OCI-M1 (cell line): ENCODE measurements around the gene CFAP73.
A peak's percentile ranks its signal among the peaks of the same experiment; 100 is the strongest.
"Not testable (repeated sequence)": the region's sequence is repeated elsewhere in the genome, so short reads cannot be mapped to it uniquely, and the experiment has no call there.

Experiments used
- DNase-seq: peaks from one replicate; lab custom pipeline; 2025; lab: John Stamatoyannopoulos, UW

CFAP73 gene

DNA sequence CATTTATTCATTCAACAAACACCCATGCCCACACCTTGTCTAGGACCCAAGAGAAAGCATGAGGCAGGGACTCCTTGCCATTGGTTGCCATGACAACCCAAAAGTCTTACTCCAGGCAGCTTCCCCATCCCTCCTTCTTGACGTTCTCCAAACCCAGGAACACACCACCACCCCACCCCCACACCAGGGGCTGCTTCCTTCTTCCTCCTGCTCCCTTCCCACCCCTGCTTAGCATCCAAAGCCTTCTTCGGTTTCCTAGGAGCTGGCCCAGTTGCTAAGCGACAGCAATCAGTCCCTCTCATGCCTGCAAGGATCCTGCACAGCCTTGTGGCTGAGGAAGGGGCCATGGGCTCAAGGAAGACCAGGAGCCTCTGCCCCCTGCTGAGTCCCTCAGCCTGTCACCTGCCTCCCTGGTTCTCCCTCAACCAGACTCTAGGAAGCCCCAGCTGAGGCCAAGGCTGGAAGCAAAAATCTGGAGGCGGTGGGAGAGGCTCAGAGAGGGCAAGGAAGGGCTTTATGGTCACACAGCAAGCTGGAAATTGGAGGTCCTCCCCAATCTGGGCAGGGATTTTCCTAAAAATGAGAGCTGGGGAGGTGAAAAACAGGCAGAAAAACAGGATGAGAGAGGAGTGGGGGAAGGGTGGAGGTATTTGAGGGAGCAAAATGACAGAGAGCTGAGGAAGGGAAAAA, 29.4 kb upstream of the CFAP73 start:
- DNase-seq: no peak

DNA sequence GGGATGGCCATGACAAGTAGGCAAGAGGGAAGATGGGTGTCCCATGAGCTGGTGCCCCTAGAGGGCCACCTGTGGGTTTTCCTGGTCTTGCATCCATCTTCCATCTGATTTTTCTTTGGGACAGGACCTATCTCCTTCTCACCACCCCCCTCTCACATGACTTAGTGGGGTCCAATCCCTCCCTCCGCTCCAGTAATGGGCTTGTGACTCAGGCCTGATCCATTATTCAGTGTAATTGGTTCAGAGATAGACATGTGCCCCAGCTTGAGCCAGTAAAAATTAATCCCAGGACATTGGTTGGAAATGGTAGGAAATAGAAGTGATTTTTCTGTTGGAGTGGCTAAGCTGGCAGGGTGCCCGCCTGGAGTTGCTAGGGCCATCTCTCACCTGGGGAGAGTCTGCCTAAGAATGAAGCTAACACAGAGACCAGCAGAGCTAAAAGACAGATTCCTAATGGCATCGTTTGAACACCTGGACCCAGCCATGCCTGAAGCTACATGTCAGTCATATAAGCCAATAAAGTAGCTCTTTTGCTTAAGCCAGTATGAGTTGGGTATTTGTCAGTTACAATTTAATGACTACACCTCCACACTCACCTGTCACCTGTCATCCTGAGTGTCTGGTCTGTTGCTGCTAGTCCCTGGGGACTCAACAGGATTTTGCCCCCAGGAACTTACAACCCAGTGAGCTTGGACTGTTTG, 28.7 kb upstream of the CFAP73 start:
- no peak for DNase-seq

DNA sequence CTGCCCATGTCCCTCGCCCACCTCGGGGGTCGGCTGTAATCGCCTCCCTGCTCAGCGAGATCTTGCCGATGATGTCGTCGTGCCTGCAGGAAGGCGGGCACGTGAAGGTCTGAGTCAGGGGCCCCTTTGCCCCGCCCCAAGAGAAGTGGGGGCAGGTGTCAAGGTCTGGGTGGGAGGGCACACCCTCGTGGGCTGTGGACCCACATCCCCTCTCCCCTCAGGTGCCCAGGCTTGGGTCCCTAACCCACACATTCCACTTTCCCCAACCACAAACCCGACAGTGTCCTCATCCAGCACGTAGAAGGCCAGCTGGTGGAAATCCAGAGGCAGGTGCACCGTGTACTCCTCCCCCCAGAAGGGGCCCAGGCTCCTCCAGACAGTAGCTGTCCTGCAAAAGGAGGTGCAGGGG, 21.7 kb upstream of the CFAP73 start:
- DNase-seq: no peak

DNA sequence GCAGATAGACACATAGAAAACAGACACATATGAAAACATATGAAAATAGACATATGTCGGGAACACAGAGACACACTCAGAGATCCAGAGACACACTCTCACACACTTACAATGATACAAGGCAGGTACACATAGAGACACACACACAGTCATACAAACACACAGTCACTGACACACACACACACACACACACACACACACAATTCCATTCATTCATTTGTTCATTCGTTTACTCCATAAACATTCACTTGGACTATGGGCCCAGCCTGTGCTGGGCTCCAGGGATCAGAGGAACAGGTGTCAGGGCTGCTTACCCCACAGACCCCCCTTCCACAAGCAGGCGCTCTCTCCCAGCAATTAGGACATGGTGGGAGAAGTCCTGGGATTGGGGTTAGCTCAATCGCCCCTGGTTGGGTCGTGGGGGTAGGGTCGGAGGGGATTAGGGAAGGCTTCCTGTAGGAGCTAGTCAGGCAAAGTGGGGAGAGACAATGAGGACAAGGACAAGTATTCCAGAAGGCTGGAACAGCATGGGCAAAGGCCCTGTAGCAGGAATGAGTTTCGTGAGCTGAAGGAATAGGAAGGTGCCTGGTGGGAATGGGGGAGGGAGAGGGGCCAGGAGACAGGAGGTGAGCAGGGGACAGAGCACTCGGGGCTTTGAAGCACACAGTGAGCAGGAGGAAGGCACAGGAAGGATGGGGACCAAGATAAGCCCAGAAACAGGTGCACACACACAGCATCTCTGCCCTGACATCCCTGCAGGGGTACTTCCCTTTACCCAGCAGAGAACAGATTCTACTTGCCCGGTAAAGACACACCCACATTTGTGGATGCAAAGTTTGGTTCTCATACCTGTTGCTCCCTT, 20.5 kb upstream of the CFAP73 start:
- no peak for DNase-seq

DNA sequence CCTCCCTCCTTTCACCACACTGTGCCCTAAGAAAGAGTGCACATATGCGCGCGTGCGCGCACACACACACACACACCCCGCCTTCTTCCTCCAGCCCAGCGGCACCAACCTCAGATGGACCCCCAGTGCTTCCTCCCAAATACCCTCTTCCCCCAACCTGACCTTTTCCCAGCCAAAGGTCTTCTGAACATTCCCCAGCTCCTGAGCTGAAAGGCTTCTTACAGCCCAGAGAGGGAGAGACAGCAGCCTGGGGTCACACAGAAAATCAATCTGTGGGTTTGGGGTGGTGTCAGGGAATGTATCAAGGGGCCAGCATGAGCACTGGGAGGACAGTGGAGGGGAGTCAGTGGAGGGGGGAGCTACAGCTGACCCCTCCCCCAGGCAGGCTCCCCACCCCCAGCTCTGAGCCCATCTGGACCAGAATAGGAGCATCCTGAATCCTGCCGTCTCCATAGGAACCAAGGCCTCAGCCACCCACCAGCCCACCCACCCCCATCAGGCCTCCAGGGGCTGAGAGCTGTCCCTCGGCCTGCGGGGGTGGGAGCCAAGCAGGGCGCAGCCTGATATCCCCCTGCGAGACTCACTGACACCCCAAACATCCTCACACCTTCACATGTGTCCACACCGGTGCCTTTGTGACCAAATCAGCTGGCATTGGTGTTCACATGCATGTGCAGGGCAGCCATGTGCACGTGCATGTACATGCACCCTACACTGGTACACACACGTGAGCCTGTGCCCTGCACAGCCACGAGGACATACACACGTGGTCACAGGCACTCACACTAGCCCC, 19.7 kb upstream of the CFAP73 start:
- no peak for DNase-seq

DNA sequence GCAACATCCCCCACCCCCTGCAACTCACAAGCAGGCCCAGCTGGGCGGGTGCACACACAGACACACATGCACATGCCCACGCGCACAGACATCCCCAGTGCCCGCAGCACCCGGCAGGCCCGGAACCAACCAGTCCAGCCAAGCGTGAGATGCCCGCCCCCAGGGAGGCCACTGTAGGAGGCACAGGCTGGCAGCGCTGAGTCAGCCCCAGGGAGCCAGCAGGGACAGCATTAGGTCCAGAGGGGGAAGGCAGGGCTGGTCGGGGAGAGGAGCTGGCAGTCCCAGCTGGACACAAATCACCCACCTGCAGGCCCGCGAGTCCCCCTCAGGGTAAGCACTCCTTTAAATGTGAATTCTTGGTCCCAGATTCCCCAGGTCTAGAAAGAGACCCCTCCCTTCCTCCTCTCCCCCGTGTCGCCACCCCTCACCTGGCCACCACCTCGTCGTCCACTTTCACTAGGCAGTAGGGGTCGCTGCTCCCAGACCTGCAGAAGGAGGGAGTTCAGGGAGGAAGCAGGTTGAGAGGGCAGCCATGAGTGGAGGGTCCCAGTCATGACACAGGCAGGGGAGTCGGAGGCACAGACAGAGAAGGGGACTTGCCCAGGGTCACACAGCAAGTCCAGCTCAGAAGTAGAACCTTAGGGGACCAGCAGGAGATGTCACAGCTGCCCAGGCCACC, 18.9 kb upstream of the CFAP73 start:
- DNase-seq: no peak

DNA sequence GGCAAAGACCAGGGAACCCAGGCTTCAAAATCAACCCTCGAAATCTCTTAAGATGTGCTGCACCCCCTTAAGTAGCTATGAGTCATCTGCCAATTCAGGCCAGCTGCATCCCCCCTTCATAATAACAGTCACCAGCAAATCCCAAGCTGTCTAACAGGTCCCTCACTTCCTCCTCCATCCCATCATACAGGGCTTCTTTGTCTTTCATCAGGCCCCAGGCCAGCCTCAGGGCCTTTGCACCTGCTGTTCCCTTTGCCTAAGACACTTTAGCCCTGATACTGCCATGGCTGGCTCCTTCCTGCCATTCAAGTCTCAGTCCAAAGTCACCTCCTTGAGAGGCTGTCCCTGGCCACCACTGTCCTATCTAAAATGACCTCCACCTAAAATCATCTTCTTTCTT, 18.0 kb upstream of the CFAP73 start:
- no peak for DNase-seq

DNA sequence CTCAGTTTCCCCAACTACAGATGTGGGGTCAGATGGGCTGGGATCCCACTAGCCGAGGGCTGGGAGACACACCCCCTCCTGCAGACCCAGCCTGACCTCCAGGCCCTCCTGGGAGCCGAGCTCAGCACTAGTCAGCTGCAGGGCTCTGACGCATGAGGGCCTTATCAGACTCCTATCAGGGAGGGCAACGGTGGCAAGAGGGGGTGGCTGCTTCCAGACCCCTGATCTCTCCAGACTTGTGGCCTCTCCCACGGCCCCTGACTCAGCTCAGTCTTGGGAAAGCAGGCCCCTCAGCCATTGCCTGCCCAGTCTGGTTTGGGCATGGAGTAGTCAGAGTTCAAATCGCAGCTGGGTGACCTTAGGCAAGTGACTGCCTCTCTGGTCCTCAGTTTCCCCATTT, 16.5 kb upstream of the CFAP73 start:
- peak; percentile 10 for DNase-seq

DNA sequence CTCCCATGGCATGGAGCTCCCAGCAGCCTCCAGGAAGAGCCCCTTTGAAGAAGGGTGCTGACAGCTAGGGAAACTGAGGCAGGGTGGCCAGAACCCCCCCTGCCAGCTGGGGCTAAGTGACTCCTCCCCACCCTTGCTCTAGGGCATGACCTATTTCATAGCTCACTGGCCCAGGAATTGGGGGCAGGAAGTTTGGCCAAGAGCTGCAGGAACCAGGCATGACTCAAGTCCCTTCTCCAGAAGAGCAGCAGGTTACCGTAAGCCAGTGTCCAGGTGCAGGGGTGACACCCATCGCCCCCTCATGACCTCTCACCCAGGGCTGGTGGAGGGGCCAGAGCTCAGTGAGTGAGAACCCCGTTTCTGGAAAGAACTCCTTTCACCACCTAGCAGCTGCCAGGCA, 15.9 kb upstream of the CFAP73 start:
- DNase-seq: no peak

DNA sequence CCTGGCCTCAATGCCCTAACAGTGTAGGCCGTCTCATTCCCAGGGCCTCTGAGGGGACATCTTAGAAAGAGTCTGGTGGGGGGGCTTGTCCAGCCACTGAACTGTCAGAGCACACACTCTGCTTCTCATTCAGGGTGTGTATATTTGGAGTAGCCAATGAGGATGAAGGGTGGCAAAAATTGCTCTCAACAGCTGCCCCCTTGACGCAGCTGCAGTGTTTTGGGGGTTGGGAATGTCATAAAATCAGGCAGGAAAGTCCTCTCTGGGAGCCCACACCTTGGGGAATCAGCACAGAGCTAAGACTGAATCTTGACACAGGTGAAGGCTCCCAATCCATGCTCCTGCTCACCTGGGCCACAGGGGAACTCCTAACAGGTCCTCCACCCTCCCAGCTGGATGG, 15.5 kb upstream of the CFAP73 start:
- no peak for DNase-seq

DNA sequence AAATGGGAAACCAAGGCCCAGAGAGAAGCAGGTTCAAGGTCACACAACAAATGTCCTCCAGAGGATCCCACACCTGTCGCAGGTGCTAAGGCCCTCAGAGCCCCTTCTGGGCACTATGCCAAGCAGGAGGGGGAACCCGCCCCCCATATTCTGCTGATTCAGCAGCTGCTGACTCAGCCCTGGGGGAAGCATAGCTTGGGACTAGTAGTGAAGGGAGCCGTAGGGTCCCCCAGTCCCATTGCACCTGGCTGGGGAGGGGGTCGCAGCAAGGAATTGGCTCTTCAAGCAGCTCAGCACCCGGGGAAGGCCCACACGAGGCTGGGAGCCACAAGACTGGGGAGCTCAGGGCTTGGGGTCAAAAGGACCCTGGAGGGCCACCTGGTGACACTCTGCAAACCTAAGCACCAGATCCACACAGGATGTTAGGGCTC, 15.0 kb upstream of the CFAP73 start:
- DNase-seq: no peak

DNA sequence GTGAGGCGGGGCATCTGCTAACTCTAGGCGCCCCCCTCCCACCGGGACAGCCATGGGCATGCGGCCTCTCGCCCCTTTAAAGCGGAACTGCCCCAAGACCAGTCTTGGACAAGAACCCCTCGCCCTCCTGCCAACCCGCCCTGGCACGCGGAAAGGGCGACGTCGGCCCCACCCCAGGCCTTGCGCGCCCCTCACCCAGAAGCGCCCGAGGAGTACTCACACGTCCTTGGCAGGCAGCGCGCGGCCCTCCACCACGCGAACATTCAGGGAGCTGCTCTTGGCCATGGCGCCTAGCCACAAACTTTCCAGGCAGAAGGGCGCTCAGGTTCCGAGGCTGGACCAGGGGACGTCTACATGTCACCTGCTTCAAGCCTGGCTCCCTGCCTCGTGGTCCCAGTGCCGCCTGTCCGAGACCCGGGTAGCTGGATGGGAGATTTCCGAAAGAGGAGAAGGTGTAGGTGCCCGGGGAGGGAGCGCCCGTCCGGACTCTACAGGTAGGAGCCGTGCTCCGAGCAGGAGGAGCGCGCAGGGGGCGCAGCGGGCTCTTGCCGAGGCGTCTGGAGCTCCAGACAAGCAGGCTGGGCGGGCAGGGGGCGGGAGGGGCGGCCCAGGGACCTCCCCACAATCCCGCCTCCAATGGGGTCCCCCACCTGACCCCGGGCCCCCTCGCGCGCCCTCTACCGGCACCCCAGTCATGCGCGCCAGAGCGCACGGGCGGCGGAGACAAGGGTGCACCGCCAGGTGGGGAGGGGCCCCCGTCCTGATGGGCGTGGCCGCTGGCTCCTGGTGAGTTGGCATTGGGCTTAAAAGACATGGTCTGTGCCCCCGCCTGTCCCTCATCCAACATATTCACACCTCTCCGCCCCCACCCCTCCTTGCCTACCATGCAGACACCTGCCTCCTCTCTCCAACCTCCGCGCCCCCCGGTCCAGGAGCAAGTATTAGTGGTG, 14.1 kb upstream of the CFAP73 start, which contains the start of gene RASAL1:
RASAL1 (minus strand) TSS at position 584 of the 950 bp plus-strand sequence; CDS start at position 285, 299 bp downstream.
- peak; percentile 54 for DNase-seq

DNA sequence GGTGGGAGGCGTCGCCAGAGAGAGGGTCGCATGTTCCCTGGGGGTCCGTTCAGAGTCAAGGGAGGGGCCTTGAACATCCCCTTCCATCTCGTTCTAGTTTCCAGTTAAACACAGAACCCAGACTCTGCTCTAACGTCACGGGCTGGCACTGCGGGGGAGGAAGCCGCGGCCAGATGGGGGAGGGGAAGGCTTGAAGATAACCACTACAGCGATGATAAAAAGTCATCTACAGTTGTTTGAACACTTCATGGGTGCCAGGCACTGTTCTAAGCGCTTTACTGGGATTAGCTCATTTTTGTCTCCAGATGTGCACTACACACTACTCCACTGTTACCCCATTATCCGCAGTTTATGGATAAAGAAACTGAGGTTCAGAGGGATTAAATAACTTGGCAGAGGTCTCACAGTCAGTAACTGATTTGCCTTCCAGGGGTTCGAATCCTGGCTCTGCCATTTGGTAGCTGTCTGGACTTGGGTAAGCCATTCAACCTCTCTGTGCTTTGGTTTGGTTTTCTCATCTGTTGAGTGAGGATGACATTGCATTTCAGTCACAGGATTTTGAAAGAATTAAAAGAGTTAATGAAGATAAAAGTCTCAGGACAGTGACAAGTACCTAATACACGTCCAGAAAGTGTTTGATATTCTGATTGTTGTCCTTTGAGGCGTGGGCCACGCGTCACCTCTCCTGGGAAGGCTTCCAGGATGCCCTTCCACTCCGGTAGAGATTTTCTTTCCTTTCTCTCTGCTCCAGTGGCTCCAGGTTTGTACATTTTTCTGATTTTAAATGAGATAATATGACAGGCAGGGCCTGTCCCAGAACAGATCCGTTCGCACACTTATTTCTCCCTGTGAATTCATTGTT, 13.2 kb upstream of the CFAP73 start:
- peak; percentile 89 for DNase-seq

DNA sequence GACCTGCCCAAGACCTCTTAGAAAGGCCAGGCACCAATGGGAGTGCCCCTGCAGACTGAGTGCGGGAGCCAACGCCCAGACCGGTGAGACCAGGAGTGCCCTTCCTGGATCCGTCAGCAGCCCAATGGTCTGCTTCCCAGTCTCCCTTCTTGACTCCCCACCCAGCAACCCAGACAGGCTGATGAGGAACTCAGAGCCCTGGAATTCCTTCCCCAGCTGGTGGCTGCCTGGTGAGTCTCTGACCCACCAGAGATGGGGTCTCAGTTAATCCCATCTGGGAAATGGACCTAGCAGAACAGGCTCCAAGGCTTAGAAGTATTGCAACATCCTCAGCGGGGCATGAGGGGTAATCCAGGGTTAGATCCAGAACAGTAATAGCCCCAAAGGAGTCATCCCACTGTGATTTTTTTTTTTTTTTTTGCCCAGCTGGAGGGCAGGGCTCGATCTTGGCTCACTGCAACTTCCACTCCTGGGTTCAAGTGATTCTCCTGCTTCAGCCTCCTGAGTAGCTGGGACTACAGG, 12.5 kb upstream of the CFAP73 start:
- no peak for DNase-seq

DNA sequence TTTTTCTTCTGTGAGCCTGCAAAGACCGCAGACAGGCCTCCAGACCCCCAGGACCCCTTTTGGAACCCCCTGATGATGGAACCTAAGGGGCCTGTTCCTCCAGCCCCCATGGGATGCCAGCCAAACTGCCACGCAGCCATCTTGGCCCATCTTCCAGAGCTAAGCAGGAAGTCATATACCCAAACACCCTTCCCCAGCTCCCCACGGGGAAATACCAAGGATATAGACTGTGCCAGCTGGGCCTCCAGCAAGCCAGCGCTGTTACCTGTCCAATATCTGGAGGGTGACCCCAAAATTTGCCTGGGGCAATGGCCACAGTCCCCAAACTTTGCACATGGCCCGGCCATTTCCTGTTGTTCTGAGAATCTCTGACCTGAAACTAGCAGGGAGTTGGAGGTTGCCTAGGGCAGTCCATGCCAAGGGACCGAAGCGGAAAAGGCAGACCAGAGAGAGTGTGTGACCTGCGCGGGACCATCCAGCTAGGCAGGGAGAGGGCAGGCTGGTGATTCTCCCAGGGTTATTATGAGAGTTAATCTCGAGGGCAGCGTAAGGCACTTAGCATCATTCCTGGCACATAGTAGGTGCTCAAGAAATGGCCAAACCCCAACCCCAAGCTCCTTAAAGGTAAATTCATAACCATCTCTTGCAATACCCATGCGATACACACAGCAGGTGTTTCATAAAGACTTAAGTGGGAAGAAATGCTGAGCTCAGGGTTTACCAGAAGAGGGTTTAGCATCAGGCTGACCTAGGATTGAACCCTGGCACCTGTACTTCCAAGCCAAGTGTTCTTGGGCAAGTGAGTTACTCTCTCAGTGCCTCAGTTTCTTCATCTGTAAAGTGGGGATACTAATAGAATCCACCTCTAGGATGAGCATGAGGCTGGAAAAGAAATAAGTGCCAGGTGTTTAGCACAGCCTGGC, 11.4 kb upstream of the CFAP73 start:
- DNase-seq: no peak

DNA sequence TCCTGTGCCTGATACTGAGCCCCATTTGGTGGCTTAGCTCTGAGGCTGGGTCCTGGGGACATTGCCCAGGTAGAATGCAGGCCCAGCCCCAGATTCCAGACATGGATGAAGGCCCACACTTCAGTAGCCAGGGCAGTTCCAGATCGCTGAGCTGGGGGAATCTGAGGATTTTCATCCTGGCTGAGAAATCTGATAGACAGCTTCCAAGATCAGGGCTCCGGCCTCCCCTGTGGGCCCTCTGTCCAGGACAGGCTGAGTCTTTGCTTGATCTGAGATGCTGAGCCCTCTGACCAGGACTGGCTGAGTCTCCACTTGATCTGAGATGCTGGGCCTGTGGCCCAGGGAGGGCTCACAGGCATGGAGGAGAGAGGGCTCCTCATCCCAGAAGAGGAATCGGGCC, 10.7 kb upstream of the CFAP73 start:
- DNase-seq: no peak

DNA sequence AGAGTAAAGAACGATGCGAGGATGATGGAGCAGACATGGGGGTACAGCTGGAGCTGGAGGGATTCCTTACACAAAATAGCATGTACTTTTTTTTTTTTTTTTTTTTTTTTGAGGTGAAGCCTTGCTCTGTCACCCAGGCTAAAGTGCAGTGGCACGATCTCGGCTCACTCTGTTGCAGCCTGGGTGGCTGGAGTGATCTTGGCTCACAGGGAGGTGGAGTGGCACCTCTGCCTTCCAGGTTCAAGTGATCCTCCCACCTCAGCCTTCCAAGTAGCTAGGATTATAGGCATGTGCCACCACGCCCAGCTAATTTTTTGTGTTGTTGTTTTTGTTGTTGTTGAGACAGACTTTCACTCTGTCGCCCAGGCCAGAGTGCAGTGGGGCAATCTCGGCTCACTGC, 8.8 kb upstream of the CFAP73 start:
- DNase-seq: no peak

DNA sequence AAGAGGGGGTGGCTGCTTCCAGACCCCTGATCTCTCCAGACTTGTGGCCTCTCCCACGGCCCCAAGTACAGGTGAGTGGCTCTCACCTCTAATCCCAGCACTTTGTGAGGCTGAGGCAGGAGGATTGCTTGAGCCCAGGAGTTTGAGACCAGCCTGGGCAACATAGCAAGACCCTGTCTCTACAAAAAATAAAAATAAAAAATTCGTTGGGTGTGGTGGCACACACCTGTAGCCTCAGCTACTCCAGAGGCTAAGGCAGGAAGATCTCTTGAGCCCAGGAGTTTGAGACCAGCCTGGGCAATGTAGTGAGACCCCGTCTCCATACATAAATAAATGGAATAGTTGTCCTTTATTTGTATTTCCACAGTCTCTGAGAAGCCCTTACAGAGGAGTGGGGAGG, 7.8 kb upstream of the CFAP73 start:
- not testable (repeated sequence) for DNase-seq
